Gastroesophageal sphincter (tissue), 4 donors: ENCODE measurements around the gene MTR. TPM values are rescaled to one million over a fixed set of nuclear protein-coding genes. Genes with fewer than 3 reads are reported as not detected.

Experiments used
- ATAC-seq: fragments of 150-250 bp; one replicate; pipeline ENCODE4 v1.9.1; 2016; ENCODE audit warnings: mild to moderate bottlenecking, moderate library complexity
- H3K27ac ChIP-seq, 4 donors: fragments of 200-600 bp; sonication (generic) in 3 of 4; 1 replicate in 3 of 4; 2 replicates in 1 of 4; pipeline ENCODE4 v1.5.1; 2016 to 2019
- H3K27me3 ChIP-seq: fragments of 200-600 bp; sonication (generic); one replicate; pipeline ENCODE4 v1.5.1; 2019
- H3K36me3 ChIP-seq, 2 donors: fragments of 200-600 bp; sonication (generic); one replicate each; pipeline ENCODE4 v1.5.1; 2019; ENCODE audit warnings: control low read depth in 1 of 2
- H3K4me1 ChIP-seq, 3 donors: fragments of 200-600 bp; sonication (generic); 1 replicate in 2 of 3; 2 replicates in 1 of 3; pipeline ENCODE4 v1.5.1; 2016 to 2019; ENCODE audit warnings: control low read depth in 2 of 3
- H3K4me3 ChIP-seq, 2 donors: fragments of 200-600 bp; sonication (generic); one replicate each; pipeline ENCODE4 v1.5.1; 2019; ENCODE audit warnings: mild to moderate bottlenecking in 1 of 2, moderate library complexity in 1 of 2
- H3K9me3 ChIP-seq, 3 donors: fragments of 200-600 bp; sonication (generic); one replicate each; pipeline ENCODE4 v1.5.1; 2017 to 2019; ENCODE audit warnings: control low read depth in 2 of 3
- EP300 ChIP-seq: sonication (generic); formaldehyde crosslinking; IDR thresholded peaks from one replicate; pipeline ENCODE4 v1.6.1; 2017; ENCODE audit warnings: antibody characterized with exemption, mild to moderate bottlenecking
- POLR2A ChIP-seq, 2 donors: fragments of 450-650 bp; IDR thresholded peaks; one replicate each; pipeline ENCODE4 v1.6.1; 2017; ENCODE audit warnings: antibody characterized with exemption in 2 of 2, mild to moderate bottlenecking in 2 of 2, moderate library complexity in 1 of 2
- POLR2AphosphoS5 ChIP-seq: sonication (generic); formaldehyde crosslinking; IDR thresholded peaks from one replicate; pipeline ENCODE4 v1.6.1; 2017; ENCODE audit warnings: antibody characterized with exemption
- WGBS, 2 donors: methylation state at CpG; one replicate each; pipeline ENCODE4 v1.1.5; 2018; ENCODE audit warnings: low coverage in 1 of 2; 5-methylcytosine and 5-hydroxymethylcytosine counted together
- total RNA-seq, 4 donors: library from RNA; depleted of rRNA; stranded (reverse); fragments of >200 nt; gene quantifications; one replicate each; pipeline ENCODE4 v1.1.0, GENCODE V29; 2016
- TF ChIP-seq, protein P1 (sequence below), 4 experiments: fragments of 200-600 bp in 2 of 4; fragments of 450-650 bp in 2 of 4; sonication (generic) in 1 of 4; IDR thresholded peaks; one replicate each; pipeline ENCODE4 v1.5.1; 2017 to 2019; ENCODE audit warnings: antibody characterized with exemption in 4 of 4, mild to moderate bottlenecking in 2 of 4, moderate library complexity in 2 of 4

The MTR gene
- total RNA-seq, 4 donors from 2014 or later: 34.6 to 50.3 (median 38.9) TPM

DNA sequence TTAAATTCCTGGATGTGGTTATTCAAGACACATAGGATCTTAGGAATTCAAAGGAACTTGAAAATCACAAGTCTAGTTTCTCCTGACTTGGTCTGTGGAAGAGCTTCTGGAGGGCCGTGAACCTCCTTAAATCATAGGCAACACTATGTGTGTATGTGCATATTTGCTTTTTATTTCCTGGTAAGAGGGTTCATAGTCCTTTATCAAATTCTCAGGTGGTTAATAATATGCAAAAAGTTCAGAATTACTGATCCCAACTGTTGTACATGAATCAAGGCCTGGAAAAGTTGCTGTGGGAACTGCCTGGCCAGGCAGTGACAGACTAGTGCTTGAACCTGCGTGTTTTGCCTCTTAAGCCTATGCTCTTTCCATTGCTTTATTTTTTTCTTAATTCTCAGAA is 12.9 kb downstream of the MTR start:
- H3K36me3 ChIP-seq: peaks cover 8 to 94% of the 10 kb centered on the region in 2 donors
- no peak for TF ChIP-seq POLR2A (IDR thresholded peaks at IDR 0.05)
- TF ChIP-seq POLR2AphosphoS5: no peak
- no peak for TF ChIP-seq EP300
- TF ChIP-seq, protein P1, sequence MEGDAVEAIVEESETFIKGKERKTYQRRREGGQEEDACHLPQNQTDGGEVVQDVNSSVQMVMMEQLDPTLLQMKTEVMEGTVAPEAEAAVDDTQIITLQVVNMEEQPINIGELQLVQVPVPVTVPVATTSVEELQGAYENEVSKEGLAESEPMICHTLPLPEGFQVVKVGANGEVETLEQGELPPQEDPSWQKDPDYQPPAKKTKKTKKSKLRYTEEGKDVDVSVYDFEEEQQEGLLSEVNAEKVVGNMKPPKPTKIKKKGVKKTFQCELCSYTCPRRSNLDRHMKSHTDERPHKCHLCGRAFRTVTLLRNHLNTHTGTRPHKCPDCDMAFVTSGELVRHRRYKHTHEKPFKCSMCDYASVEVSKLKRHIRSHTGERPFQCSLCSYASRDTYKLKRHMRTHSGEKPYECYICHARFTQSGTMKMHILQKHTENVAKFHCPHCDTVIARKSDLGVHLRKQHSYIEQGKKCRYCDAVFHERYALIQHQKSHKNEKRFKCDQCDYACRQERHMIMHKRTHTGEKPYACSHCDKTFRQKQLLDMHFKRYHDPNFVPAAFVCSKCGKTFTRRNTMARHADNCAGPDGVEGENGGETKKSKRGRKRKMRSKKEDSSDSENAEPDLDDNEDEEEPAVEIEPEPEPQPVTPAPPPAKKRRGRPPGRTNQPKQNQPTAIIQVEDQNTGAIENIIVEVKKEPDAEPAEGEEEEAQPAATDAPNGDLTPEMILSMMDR (IDR thresholded peaks at IDR 0.05): no peak
- no peaks in the 10 kb centered on the region for H3K9me3 ChIP-seq
- 90 to 100% methylated on average over 2 of the region's 2 CpGs for WGBS, 2 donors
- no peaks in the 10 kb centered on the region for H3K27me3 ChIP-seq
- H3K4me3 ChIP-seq: no peak overlapping the region
- H3K27ac ChIP-seq: no peak overlapping the region
- H3K4me1 ChIP-seq: peaks cover 0 to 16% (median 5%) of the 10 kb centered on the region in 3 donors
- ATAC-seq: no peak

DNA sequence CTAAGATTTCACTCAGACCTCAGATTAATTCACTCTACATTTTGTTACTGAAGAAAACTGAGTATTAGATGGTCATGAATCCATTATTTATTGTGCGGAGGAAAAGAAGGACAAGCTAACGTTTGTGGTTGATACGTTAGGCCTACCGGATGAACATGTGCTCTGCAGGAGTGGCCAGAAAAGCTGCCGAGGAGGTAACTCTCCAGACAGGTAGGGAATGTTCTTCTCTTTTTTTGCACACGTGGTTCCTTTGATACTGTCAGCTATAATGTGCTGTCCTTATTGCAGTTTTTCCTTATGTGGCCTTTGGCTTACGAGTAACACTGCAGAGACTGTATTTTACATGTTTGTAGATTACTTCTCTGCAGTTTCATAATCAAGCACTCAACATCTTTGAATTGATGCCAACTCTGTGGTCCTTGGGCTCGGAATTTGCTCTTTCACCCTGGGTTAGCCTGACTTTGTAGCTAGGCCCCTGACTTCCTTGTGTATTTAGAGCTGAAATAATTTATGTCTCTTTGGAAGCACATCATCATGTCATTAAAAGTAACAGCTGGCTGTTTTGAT is 13.6 kb downstream of the MTR start:
- Histone ChIP-seq H3K4me3 (no peak overlapping the region), H3K4me1 (peaks cover 0 to 11% (median 5%) of the 10 kb centered on the region in 3 donors), H3K36me3 (peaks cover 5 to 97% of the 10 kb centered on the region in 2 donors), H3K27me3 (no peaks in the 10 kb centered on the region), H3K9me3 (no peaks in the 10 kb centered on the region), H3K27ac (no peak overlapping the region)
- no peak for TF ChIP-seq EP300
- no peak for ATAC-seq
- 77 to 90% methylated on average over 7 to 8 of the region's 8 CpGs for WGBS, 2 donors

DNA sequence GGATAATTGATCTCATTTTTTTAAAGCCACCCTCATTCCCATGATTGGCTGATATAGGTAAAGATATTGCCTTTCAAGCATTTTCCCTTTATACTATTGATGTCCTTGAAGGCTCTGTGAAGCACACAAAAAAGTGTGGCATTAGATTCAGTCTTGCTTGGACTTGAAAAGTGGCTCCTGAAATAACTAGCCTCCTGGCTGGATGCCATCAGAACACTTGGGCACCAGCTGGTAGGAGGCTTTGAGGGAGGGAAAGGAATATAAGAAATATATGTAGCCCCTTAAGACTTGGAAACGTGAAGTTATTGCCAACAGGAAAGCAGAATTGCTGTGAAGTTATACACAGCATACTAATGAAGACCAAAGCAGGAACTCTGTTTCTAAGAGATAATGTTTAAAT is 14.1 kb downstream of the MTR start:
- Histone ChIP-seq H3K27me3 (no peaks in the 10 kb centered on the region), H3K4me1 (peaks cover 0 to 6% (median 5%) of the 10 kb centered on the region in 3 donors), H3K9me3 (no peaks in the 10 kb centered on the region), H3K4me3 (no peak overlapping the region), H3K27ac (no peak overlapping the region), H3K36me3 (peaks cover 3 to 97% of the 10 kb centered on the region in 2 donors)
- 38 to 80% methylated on average over 1 of the region's 1 CpG for WGBS, 2 donors
- no peak for ATAC-seq
- TF ChIP-seq, protein P1 (IDR thresholded peaks at IDR 0.05): no peak

DNA sequence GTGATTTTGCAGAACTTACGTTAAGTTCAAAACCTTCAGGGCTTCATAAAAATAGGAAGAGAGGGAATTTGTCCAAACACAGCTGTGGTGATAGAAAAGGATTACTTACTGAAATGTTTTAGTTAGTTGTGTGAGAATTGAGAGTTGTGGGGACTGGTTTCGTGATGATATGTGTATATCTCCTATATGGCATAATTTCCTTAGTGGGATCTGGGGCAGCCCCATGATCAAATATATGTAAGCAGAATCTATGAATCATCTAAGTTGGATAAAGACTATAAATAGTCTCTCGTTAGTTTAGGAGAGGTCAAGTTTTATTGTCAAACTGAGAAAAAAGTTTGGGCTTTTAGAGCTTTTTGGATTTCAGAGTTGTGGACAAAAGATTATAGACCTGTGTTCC is 14.9 kb downstream of the MTR start:
- H3K36me3 ChIP-seq: peaks cover 3 to 100% of the 10 kb centered on the region in 2 donors
- 74 to 84% methylated on average over 3 of the region's 3 CpGs for WGBS, 2 donors

DNA sequence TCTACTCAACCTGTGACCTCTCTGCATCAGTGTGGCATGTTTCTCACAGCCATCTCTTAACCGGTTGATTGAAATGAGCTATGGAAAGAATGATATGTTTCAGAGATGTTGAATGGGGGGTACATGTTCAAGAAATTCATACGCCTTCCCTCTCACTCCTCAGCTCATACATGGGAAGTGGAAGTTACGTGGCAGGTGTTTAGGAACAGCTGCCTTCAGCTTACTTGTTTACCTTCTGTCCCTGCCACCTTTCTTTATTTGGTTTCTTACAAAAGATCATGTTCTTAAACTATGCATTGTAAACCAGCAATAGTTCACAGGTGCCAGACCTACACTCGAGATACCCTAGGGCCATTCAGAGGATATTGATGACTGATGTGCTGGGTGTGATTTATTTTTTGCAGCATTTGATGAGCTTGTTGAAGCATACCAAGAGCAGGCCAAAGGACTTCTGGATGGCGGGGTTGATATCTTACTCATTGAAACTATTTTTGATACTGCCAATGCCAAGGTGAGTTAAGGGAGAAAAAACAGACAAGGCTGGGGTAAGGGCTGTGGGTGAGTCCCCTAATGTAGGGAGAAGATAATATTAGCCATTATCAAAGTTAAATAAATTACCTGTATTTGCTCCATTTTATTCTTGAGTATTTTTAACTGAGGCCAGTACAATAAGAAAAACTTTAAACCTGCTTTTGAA is 17.4 kb downstream of the MTR start:
- Histone ChIP-seq H3K9me3 (no peaks in the 10 kb centered on the region), H3K4me1 (peaks cover 0 to 5% (median 4%) of the 10 kb centered on the region in 3 donors), H3K27me3 (no peaks in the 10 kb centered on the region), H3K36me3 (peaks cover 10 to 100% of the 10 kb centered on the region in 2 donors), H3K27ac (no peak overlapping the region), H3K4me3 (no peak overlapping the region)
- 91 to 96% methylated on average over 3 to 5 of the region's 5 CpGs for WGBS, 2 donors
- no peak for ATAC-seq
- TF ChIP-seq POLR2A (IDR thresholded peaks at IDR 0.05) (no peak), EP300 (no peak), POLR2AphosphoS5 (no peak)
- TF ChIP-seq, protein P1 (IDR thresholded peaks at IDR 0.05): no peak

More for the DNA sequence above, 14.9 kb downstream of the MTR start:
- H3K27me3 ChIP-seq: no peaks in the 10 kb centered on the region
- H3K4me1 ChIP-seq: peaks cover 0 to 5% (median 4%) of the 10 kb centered on the region in 3 donors
- no peak for TF ChIP-seq POLR2AphosphoS5
- no peak overlapping the region for H3K4me3 ChIP-seq
- no peak overlapping the region for H3K27ac ChIP-seq
- no peaks in the 10 kb centered on the region for H3K9me3 ChIP-seq
- no peak for ATAC-seq

DNA sequence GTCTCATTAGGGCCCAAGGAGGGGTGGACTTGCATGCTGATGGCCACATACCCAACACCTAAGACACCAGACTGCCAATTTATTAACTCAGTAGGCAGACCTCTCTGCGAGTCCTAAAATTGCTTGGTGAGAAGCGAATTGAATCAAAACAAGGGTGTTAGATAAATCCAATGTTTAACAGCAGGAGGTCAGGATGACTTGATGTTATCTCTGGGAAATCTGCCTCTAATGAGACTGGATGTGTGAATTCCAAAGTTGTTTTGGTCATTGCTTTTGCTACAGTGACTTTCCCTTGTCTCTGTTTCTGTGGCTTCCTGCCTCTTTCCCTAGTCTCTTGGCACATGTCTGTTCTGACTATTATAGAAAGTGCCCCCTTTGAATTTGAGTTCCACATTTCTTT is 20.8 kb downstream of the MTR start:
- Histone ChIP-seq H3K9me3 (no peaks in the 10 kb centered on the region), H3K27me3 (no peaks in the 10 kb centered on the region), H3K27ac (no peak overlapping the region), H3K36me3 (peaks cover 7 to 100% of the 10 kb centered on the region in 2 donors), H3K4me3 (no peak overlapping the region), H3K4me1 (no peaks in the 10 kb centered on the region)
- TF ChIP-seq POLR2A (IDR thresholded peaks at IDR 0.05) (no peak), EP300 (no peak), POLR2AphosphoS5 (no peak)
- TF ChIP-seq, protein P1 (IDR thresholded peaks at IDR 0.05): no peak
- ATAC-seq: no peak
- WGBS, 2 donors: 65 to 92% methylated on average over 2 of the region's 2 CpGs
